ENCODE measurements around the gene C5orf58.

The C5orf58 gene

DNA sequence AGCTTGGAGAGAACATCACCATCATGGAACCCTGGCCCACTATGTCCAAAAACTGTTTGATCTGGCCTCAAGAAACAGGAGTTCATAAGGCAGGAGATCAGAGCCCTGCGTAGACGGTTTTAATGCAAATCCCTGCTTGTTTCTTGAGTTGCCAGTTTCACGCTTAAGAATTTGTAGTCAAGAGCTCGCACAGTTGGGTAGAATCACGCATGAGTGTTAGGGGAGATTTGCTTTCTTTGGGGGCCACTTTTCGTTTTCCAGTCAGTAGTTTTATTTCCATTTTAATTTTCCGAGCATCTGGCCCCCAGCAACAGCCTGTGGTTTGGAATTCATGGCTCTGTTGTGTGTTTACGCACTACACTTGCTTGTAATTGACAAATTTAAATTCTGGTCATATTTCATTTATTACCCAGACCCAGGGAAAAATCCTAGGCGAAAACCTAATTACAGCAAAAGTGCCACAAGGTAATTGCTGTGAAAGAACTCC, 6.6 kb upstream of the C5orf58 start:
- Histone ChIP-seq H3K23ac (ENCODE audit: low read length in 2 of 2) (no peak overlapping the region), H3K79me1 (replicated peaks; ENCODE audit: low read length, poor library complexity, severe bottlenecking) (no peaks in the 10 kb centered on the region), H3K18ac (ENCODE audit: low read depth in 1 of 2, low read length in 2 of 2) (no peak overlapping the region), H4K91ac (ENCODE audit: low read length) (no peak overlapping the region), H3K4me2 (ENCODE audit: low read length, poor library complexity, severe bottlenecking) (no peak overlapping the region), H3K36me3 (ENCODE audit: control insufficient read depth in 1 of 2, insufficient read depth in 2 of 2, low read depth in 1 of 2, low read length in 2 of 2) (no peaks in the 10 kb centered on the region), H3K14ac (ENCODE audit: low read length in 2 of 2) (no peak overlapping the region), H3K9me3 (ENCODE audit: control insufficient read depth, low read length) (no peaks in the 10 kb centered on the region), H2BK5ac (ENCODE audit: low read depth, low read length, poor library complexity, severe bottlenecking) (no peak overlapping the region), H2BK12ac (ENCODE audit: low read length in 2 of 2) (no peak overlapping the region), H3K4ac (ENCODE audit: low read depth in 1 of 2, low read length in 2 of 2) (no peak overlapping the region), H3K27ac (ENCODE audit: low read length, poor library complexity, severe bottlenecking) (no peak overlapping the region), H3K9ac (ENCODE audit: low read length) (no peak overlapping the region), H3K4me1 (ENCODE audit: control insufficient read depth, insufficient read depth, low read depth, low read length) (no peaks in the 10 kb centered on the region), H3K27me3 (ENCODE audit: control insufficient read depth in 1 of 2, insufficient read depth in 1 of 2, low read length in 2 of 2) (no peaks in the 10 kb centered on the region), H2AFZ (ENCODE audit: low read depth, low read length) (no peak overlapping the region), H2BK120ac (ENCODE audit: low read depth, low read length) (no peak overlapping the region), H3K4me3 (ENCODE audit: insufficient read depth in 1 of 2, low read depth in 1 of 2, low read length in 2 of 2) (no peak overlapping the region), H2AK5ac (ENCODE audit: low read length, severe bottlenecking) (no peak overlapping the region), H2BK15ac (ENCODE audit: low read depth, poor library complexity, severe bottlenecking) (no peak overlapping the region), H4K8ac (ENCODE audit: low read length) (no peak overlapping the region)
- no peak for DNase-seq
- WGBS = 97% methylated on average over 7 of the region's 9 CpGs

DNA sequence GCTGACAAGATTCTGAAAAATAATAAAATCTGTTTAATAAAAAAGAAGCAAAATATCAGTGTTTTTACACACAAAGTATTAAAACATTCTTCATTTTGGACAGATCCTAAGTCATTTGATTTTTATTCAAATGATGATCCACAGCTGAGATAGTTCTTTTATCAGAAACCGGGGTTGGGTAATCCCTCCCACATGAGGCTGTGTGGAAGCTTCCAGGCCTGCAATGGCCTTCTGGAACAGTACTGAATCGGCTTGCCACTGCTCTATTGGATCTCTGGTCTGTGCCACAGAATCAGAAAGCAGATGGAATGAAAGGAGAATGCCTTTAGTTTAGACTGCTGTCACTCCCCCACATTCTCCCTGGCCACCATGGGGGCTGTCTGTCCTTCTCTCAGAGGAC, 6.1 kb upstream of the C5orf58 start:
- no peak overlapping the region for H2AFZ ChIP-seq (ENCODE audit: low read depth, low read length)
- no peak overlapping the region for H3K18ac ChIP-seq (ENCODE audit: low read depth in 1 of 2, low read length in 2 of 2)
- no peak overlapping the region for H3K4me2 ChIP-seq (ENCODE audit: low read length, poor library complexity, severe bottlenecking)
- no peak overlapping the region for H3K14ac ChIP-seq (ENCODE audit: low read length in 2 of 2)
- no peak for DNase-seq
- no peak overlapping the region for H3K9ac ChIP-seq (ENCODE audit: low read length)
- H3K79me1 ChIP-seq (replicated peaks; ENCODE audit: low read length, poor library complexity, severe bottlenecking) = no peaks in the 10 kb centered on the region
- no peak overlapping the region for H2BK120ac ChIP-seq (ENCODE audit: low read depth, low read length)
- H3K27ac ChIP-seq (ENCODE audit: low read length, poor library complexity, severe bottlenecking) = no peak overlapping the region
- no peak overlapping the region for H4K91ac ChIP-seq (ENCODE audit: low read length)
- no peak overlapping the region for H2BK15ac ChIP-seq (ENCODE audit: low read depth, poor library complexity, severe bottlenecking)
- H2AK5ac ChIP-seq (ENCODE audit: low read length, severe bottlenecking) = no peak overlapping the region
- H3K4me1 ChIP-seq (ENCODE audit: control insufficient read depth, insufficient read depth, low read depth, low read length) = no peaks in the 10 kb centered on the region
- no peak overlapping the region for H3K23ac ChIP-seq (ENCODE audit: low read length in 2 of 2)
- 91% methylated on average over 2 of the region's 2 CpGs for WGBS
- H4K8ac ChIP-seq (ENCODE audit: low read length) = no peak overlapping the region
- H3K9me3 ChIP-seq (ENCODE audit: control insufficient read depth, low read length) = no peaks in the 10 kb centered on the region
- no peaks in the 10 kb centered on the region for H3K27me3 ChIP-seq (ENCODE audit: control insufficient read depth in 1 of 2, insufficient read depth in 1 of 2, low read length in 2 of 2)
- no peak overlapping the region for H3K4ac ChIP-seq (ENCODE audit: low read depth in 1 of 2, low read length in 2 of 2)
- H2BK5ac ChIP-seq (ENCODE audit: low read depth, low read length, poor library complexity, severe bottlenecking) = no peak overlapping the region
- no peak overlapping the region for H2BK12ac ChIP-seq (ENCODE audit: low read length in 2 of 2)
- H3K4me3 ChIP-seq (ENCODE audit: insufficient read depth in 1 of 2, low read depth in 1 of 2, low read length in 2 of 2) = no peak overlapping the region
- H3K36me3 ChIP-seq (ENCODE audit: control insufficient read depth in 1 of 2, insufficient read depth in 2 of 2, low read depth in 1 of 2, low read length in 2 of 2) = no peaks in the 10 kb centered on the region

DNA sequence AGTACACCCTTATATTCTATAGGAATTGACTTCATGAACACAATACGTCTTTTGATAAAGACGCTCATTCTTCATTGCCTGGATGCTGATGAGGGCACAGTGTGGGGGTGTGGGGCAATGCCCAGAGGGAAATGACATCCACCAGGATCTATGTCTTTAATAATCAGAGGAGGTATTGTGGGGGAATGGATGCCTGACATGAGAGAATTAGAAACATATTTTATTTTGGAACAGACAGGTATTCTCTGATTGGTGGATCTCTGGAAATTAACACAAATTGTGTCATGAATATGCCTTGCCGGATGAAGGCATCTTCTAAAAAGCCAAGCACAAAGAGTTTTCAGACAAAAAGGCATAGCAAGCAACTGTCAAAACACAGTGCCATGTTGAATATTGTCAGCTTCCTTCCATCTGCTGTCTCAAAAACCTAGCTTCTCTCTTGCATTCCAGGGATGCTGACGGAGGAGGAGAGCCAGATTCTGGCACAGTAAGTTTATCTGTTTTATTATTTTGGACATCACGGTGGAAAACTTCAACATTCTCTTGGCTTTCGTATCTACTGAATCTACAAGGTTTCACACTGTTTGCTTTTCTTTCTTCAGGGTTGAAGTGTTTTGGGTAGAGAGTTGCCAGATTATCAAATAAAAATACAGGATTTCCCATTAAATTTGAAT, 3.9 kb upstream of the C5orf58 start:
- H3K36me3 ChIP-seq (ENCODE audit: control insufficient read depth in 1 of 2, insufficient read depth in 2 of 2, low read depth in 1 of 2, low read length in 2 of 2) = no peaks in the 10 kb centered on the region
- H3K18ac ChIP-seq (ENCODE audit: low read depth in 1 of 2, low read length in 2 of 2) = no peak overlapping the region
- no peak overlapping the region for H3K9ac ChIP-seq (ENCODE audit: low read length)
- H2AFZ ChIP-seq (ENCODE audit: low read depth, low read length) = no peak overlapping the region
- H3K27me3 ChIP-seq (ENCODE audit: control insufficient read depth in 1 of 2, insufficient read depth in 1 of 2, low read length in 2 of 2) = no peaks in the 10 kb centered on the region
- no peak overlapping the region for H3K23ac ChIP-seq (ENCODE audit: low read length in 2 of 2)
- no peak overlapping the region for H3K27ac ChIP-seq (ENCODE audit: low read length, poor library complexity, severe bottlenecking)
- H2BK5ac ChIP-seq (ENCODE audit: low read depth, low read length, poor library complexity, severe bottlenecking) = no peak overlapping the region
- H2AK5ac ChIP-seq (ENCODE audit: low read length, severe bottlenecking) = no peak overlapping the region
- no peak overlapping the region for H3K4me2 ChIP-seq (ENCODE audit: low read length, poor library complexity, severe bottlenecking)
- H3K4me1 ChIP-seq (ENCODE audit: control insufficient read depth, insufficient read depth, low read depth, low read length) = no peaks in the 10 kb centered on the region
- DNase-seq = no peak
- no peak overlapping the region for H3K14ac ChIP-seq (ENCODE audit: low read length in 2 of 2)
- H2BK120ac ChIP-seq (ENCODE audit: low read depth, low read length) = no peak overlapping the region
- H4K8ac ChIP-seq (ENCODE audit: low read length) = no peak overlapping the region
- no peak overlapping the region for H3K4ac ChIP-seq (ENCODE audit: low read depth in 1 of 2, low read length in 2 of 2)
- H3K79me1 ChIP-seq (replicated peaks; ENCODE audit: low read length, poor library complexity, severe bottlenecking) = no peaks in the 10 kb centered on the region
- no peak overlapping the region for H2BK12ac ChIP-seq (ENCODE audit: low read length in 2 of 2)
- no peak overlapping the region for H3K4me3 ChIP-seq (ENCODE audit: insufficient read depth in 1 of 2, low read depth in 1 of 2, low read length in 2 of 2)
- no peak overlapping the region for H4K91ac ChIP-seq (ENCODE audit: low read length)
- WGBS = 96% methylated on average over 4 of the region's 6 CpGs
- H3K9me3 ChIP-seq (ENCODE audit: control insufficient read depth, low read length) = no peaks in the 10 kb centered on the region
- no peak overlapping the region for H2BK15ac ChIP-seq (ENCODE audit: low read depth, poor library complexity, severe bottlenecking)

DNA sequence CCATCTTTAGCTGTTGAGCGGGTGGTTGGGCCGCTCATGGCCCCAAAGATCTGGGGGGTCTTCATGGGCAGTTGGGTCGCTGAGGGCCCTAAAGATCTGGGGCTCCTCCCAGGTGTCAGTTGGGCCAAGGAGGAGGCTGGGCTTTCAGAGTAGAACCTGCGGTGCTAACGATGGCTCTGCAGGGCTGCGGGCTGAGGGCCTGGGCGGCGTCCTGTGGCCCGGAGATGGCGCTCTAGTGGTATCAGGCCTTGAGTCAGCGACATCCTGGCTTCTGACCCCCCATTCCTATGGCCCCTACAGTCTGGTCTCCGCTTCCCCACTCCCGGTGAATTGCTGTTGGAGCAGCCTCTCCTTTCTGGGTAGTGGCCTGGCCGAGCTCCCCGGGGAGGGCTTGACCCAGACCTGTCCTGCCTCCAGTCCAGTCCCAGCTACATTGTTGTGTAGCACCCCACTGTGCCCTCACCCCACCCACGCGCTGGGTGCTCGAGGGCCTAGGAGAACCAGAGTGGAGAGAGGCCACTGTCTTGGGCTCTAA, 640 bp downstream of the C5orf58 start:
- Histone ChIP-seq H3K79me1 (replicated peaks; ENCODE audit: low read length, poor library complexity, severe bottlenecking) (no peaks in the 10 kb centered on the region), H3K27me3 (ENCODE audit: control insufficient read depth in 1 of 2, insufficient read depth in 1 of 2, low read length in 2 of 2) (peaks cover 9 to 12% of the 10 kb centered on the region in 2 experiments), H3K36me3 (ENCODE audit: control insufficient read depth in 1 of 2, insufficient read depth in 2 of 2, low read depth in 1 of 2, low read length in 2 of 2) (no peaks in the 10 kb centered on the region), H2AK5ac (ENCODE audit: low read length, severe bottlenecking) (no peak overlapping the region), H3K9me3 (ENCODE audit: control insufficient read depth, low read length) (no peaks in the 10 kb centered on the region), H3K4ac (ENCODE audit: low read depth in 1 of 2, low read length in 2 of 2) (no peak overlapping the region), H3K4me1 (ENCODE audit: control insufficient read depth, insufficient read depth, low read depth, low read length) (no peaks in the 10 kb centered on the region), H2BK12ac (ENCODE audit: low read length in 2 of 2) (no peak overlapping the region), H3K4me2 (ENCODE audit: low read length, poor library complexity, severe bottlenecking) (no peak overlapping the region), H3K4me3 (ENCODE audit: insufficient read depth in 1 of 2, low read depth in 1 of 2, low read length in 2 of 2) (no peak overlapping the region), H3K27ac (ENCODE audit: low read length, poor library complexity, severe bottlenecking) (no peak overlapping the region), H3K18ac (ENCODE audit: low read depth in 1 of 2, low read length in 2 of 2) (no peak overlapping the region), H2AFZ (ENCODE audit: low read depth, low read length) (no peak overlapping the region), H2BK120ac (ENCODE audit: low read depth, low read length) (no peak overlapping the region), H2BK5ac (ENCODE audit: low read depth, low read length, poor library complexity, severe bottlenecking) (no peak overlapping the region), H3K14ac (ENCODE audit: low read length in 2 of 2) (no peak overlapping the region), H2BK15ac (ENCODE audit: low read depth, poor library complexity, severe bottlenecking) (no peak overlapping the region), H4K91ac (ENCODE audit: low read length) (no peak overlapping the region), H3K9ac (ENCODE audit: low read length) (no peak overlapping the region), H3K23ac (ENCODE audit: low read length in 2 of 2) (no peak overlapping the region), H4K8ac (ENCODE audit: low read length) (no peak overlapping the region)
- no peak for DNase-seq
- WGBS = 95% methylated on average over 18 of the region's 18 CpGs
